Measurements from ENCODE around the gene USP25.

DNA sequence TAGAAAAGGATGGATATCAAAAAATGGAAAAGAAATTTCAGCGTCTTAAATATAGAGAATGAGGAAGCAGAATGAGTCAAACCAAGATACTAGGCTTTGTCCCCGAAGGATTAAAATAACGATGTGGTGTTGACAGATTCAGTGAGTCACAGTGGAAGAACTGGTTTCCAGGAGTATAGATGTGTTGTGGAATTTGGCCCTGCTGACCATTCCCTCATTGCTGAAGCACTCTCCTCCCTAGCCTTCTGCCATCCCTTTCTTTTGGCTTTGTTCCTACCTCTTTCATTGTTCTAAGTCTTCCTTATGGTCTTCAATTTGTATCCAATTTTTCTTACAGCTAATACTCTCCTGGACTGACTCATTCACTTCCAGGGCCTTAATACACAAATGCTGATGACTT is 23.1 kb upstream of the USP25 start:
- TF ChIP-seq FOXP2 (optimal IDR thresholded peaks at IDR 0.05; ENCODE audit: control extremely low read depth, extremely low read length, insufficient read depth) (no peak), EZH2 (IDR thresholded peaks at IDR 0.05) (no peak)
